Measurements from ENCODE around the gene NRBP1.

NRBP1 gene

DNA sequence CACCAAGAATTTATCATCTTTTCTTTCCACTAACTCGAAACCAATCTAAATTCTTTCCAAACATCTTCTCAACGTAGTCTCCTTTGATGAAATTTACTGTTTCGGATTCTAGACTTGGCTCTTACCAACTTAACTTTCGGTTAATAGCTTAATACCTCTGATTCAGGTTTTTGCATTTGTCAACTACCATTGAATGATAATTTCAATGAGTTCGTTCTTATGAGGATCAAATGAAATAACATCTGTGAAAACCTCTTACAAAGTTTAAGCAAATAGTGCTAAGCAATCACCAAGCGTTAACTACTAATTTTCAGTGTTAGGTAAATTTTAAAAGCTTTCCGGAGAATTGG lies 593 bp upstream of the NRBP1 start:
- no peak for TF ChIP-seq CTCF (IDR thresholded peaks at IDR 0.05)
- no peak for TF ChIP-seq ZFX (IDR thresholded peaks at IDR 0.05; ENCODE audit: borderline replicate concordance)
- H3K27ac ChIP-seq: peak overlapping the region; percentile 86

DNA sequence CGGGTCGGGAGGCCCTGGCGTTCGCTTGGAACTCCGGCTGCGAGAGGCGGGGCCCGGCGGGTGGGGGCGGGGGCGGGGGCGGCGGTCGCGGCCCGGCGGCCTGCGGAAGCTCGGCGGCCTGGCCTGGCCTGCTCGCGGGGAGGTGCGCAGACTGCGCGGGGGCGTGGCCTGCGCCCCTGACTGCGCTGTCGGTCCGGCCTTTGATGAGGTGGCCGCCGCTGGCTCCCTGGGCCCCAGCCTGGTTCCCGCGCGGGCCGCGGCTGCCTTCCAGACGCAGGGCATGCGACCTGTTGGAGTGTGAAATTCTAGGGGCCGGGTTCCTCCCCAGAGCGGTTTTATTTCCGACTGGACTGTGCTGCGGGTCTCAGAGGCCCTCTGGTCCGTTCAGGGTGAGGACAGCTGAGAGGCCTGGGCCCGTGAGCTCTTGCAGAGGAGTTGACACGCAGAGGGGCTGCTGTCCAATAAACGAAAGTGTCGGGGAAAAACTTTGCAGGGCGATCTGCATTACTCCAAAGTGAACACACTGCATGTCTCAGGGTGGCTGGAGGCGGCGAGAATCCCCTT lies 629 bp downstream of the NRBP1 start:
- TF ChIP-seq ZFX (IDR thresholded peaks at IDR 0.05; ENCODE audit: borderline replicate concordance): no peak
- no peak for TF ChIP-seq CTCF (IDR thresholded peaks at IDR 0.05)
- peak overlapping the region; percentile 86 for H3K27ac ChIP-seq

GRCh38 chr2:27431395-27431794 lies 3.0 kb downstream of the NRBP1 start:
- no peak overlapping the region for H3K27ac ChIP-seq
- TF ChIP-seq CTCF (IDR thresholded peaks at IDR 0.05) (no peak), ZFX (IDR thresholded peaks at IDR 0.05; ENCODE audit: borderline replicate concordance) (no peak)

DNA sequence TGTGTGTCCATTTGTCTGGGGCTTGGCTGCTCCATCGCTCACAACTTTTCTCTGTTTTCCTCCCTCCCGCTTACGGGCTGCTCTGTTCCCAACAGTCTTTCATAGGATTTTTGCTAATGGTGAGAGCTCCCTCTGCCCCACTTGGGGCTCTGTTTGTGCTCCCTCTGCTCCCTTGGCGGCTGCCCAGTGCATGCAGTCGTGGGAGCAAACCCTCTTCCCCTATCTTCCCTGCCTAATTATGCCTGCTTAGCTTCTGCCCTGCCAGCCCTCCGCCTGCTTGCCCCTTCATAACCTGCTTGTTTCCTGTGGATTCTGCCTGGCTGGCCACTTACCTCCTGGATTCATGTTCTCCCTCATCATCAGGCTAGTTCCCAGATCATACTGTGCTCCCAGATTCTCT lies 7.2 kb downstream of the NRBP1 start:
- H3K27ac ChIP-seq: no peak overlapping the region
- no peak for TF ChIP-seq ZFX (IDR thresholded peaks at IDR 0.05; ENCODE audit: borderline replicate concordance)
- no peak for TF ChIP-seq CTCF (IDR thresholded peaks at IDR 0.05)

DNA sequence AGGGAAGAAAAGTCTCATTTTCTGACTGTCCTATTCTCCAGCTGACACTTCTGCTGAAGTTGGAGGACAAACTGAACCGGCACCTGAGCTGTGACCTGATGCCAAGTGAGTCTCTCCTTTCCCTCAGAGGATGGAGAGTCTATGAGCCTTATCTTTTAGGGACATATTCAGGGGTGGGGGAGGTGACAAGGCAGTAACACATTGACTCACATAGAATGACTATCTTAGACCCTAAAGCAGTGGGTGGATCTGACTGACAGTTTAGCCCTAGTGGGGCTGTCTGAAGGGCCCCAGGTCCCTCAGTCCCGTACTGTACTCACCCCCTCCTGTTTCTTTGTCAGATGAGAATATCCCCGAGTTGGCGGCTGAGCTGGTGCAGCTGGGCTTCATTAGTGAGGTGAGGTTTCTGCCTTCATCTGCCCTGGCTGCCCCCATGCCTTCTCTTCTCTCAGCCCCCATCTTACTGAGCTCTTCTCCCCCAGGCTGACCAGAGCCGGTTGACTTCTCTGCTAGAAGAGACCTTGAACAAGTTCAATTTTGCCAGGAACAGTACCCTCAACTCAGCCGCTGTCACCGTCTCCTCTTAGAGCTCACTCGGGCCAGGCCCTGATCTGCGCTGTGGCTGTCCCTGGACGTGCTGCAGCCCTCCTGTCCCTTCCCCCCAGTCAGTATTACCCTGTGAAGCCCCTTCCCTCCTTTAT lies 12.9 kb downstream of the NRBP1 start:
- no peak for TF ChIP-seq CTCF (IDR thresholded peaks at IDR 0.05)
- no peak for TF ChIP-seq ZFX (IDR thresholded peaks at IDR 0.05; ENCODE audit: borderline replicate concordance)
- peak overlapping the region; percentile 83 for H3K27ac ChIP-seq

GRCh38 chr2:27441958-27442919 lies 13.8 kb downstream of the NRBP1 start, which contains the start of gene KRTCAP3:
KRTCAP3 (plus strand) TSS chr2:27442381; CDS start chr2:27442413, 32 bp downstream.
- peak within 1 kb of the TSS; percentile 83 for H3K27ac ChIP-seq
- TF ChIP-seq CTCF (IDR thresholded peaks at IDR 0.05) (peak; percentile 80), ZFX (IDR thresholded peaks at IDR 0.05; ENCODE audit: borderline replicate concordance) (no peak)

All from 22Rv1 (cell line).